ENCODE measurements around the gene SKI. TPM values are rescaled to one million over a fixed set of nuclear protein-coding genes. Genes with fewer than 3 reads are reported as not detected.
A peak's percentile ranks its signal among the peaks of the same experiment; 100 is the strongest.

SKI gene
- total RNA-seq, 1 donor from 2014 or later = 53.8 TPM

DNA sequence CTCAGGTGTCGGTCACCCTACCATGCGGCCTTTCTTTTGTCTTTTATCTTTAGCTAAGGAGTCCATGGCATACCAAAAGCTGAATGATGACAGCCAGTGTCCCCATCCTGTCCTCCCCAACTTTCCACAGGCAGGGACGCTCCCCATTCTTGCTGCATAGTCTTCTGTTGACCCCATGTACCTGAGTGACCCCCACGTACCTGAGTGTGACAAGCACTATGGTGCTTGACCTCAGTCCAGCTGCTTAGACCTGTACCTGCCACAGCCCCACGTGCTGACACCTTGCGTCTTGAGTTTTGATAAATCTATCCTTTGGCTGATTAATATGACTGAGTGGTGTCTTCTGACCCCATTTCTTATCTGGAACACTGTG, 26.9 kb downstream of the SKI start:
- peak in 1 of 2 donors; percentile 25 for TF ChIP-seq POLR2AphosphoS5 (IDR thresholded peaks at IDR 0.05; ENCODE audit: insufficient read depth in 1 of 2, low read depth in 1 of 2)
- TF ChIP-seq, protein P1, sequence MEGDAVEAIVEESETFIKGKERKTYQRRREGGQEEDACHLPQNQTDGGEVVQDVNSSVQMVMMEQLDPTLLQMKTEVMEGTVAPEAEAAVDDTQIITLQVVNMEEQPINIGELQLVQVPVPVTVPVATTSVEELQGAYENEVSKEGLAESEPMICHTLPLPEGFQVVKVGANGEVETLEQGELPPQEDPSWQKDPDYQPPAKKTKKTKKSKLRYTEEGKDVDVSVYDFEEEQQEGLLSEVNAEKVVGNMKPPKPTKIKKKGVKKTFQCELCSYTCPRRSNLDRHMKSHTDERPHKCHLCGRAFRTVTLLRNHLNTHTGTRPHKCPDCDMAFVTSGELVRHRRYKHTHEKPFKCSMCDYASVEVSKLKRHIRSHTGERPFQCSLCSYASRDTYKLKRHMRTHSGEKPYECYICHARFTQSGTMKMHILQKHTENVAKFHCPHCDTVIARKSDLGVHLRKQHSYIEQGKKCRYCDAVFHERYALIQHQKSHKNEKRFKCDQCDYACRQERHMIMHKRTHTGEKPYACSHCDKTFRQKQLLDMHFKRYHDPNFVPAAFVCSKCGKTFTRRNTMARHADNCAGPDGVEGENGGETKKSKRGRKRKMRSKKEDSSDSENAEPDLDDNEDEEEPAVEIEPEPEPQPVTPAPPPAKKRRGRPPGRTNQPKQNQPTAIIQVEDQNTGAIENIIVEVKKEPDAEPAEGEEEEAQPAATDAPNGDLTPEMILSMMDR (IDR thresholded peaks at IDR 0.05) = no peak
- H3K4me3 ChIP-seq = no peak overlapping the region
- no peaks in the 10 kb centered on the region for H3K9me3 ChIP-seq
- peak overlapping the region; percentile 66 for H3K27ac ChIP-seq
- H3K27me3 ChIP-seq = no peaks in the 10 kb centered on the region
- no peaks in the 10 kb centered on the region for H3K36me3 ChIP-seq
- no peak for DNase-seq (ENCODE audit: extremely low spot score in 2 of 2)
- peaks cover 100% of the 10 kb centered on the region for H3K4me1 ChIP-seq
- intact Hi-C loops (cut with DNase I) = no loop called here

DNA sequence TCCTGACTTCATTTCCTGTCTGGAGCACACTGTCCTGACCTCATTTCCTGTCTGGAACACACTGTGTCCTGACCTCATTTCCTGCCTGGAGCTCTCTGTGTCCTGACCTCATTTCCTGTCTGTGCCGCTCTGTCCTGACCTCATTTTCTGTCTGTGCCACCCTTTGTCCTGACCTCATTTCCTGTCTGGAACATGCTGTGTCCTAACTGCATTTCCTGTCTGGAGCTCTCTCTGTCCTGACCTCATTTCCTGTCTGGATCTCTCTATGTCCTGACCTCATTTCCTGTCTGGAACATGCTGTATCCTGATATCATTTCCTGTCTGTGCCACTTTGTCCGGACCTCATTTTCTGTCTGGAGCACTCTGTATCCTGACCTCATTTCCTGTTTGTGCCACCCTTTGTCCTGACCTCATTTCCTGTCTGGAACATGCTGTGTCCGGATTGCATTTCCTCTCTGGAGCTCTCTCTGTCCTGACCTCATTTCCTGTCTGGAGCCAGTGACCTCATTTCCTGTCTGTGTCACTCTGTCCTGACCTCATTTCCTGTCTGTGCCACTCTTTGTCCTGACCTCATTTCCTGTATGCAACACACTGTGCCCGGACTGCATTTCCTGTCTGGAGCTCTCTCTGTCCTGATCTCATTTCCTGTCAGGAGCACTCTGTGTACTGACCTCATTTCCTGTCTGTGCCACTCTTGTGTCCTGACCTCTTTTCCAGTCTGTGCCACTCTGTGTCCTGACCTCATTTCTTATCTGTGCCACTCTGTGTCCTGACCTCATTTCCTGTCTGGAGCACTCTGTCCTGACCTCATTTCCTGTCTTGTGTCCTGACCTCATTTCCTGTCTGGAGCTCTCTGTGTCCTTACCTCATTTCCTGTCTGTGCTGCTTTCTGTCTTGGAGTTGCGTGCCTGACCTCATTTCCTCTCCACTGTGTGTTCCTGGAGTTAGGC, 27.6 kb downstream of the SKI start:
- Histone ChIP-seq H3K4me1 (peaks cover 100% of the 10 kb centered on the region), H3K27me3 (no peaks in the 10 kb centered on the region), H3K9me3 (no peaks in the 10 kb centered on the region), H3K27ac (peak overlapping the region; percentile 66), H3K4me3 (no peak overlapping the region), H3K36me3 (no peaks in the 10 kb centered on the region)
- intact Hi-C loops (cut with DNase I) = no loop called here
- no peak for DNase-seq (ENCODE audit: extremely low spot score in 2 of 2)
- TF ChIP-seq POLR2A (IDR thresholded peaks at IDR 0.05) (no peak), POLR2AphosphoS5 (IDR thresholded peaks at IDR 0.05; ENCODE audit: insufficient read depth in 1 of 2, low read depth in 1 of 2) (no peak)
- TF ChIP-seq, protein P1 (IDR thresholded peaks at IDR 0.05) = no peak

DNA sequence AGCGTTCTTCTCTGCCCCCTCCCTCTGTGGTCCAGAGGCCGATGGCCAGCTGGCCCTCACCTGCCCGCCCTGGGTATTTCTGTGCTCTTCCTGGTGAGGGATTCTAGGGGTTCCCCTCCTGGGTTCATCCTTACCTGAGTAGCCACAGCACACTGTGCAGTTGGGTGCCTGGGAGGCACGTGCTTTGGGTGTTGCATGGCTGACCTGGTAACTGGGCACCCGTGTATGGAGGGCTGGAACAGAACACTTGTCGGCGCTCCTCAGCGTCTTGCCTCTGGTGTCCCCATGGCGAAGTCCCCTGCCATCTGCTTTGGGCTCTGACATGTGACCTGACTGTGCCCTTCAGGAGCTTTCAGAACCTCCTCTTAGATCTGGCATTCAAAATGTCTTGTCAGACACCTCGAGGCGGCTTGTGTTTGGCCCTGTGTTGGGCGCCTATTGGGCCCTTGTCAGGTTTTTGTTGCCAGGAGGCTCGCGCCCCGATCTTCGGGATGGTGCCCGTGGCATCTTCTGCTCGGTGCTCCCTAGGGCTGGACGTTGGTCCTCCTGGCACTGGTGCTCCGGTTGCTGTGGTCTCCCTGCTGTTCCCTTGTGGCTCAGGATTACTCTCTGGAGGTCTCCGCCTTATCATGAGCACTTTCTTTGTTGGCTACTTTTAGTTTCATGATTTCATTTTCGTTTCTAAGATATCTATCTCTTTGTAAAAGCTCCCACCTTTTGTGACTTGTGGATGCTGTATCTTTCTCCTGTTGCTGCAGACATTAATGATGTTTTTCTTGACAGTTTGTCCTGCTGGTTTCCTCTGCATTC, 28.5 kb downstream of the SKI start:
- no peaks in the 10 kb centered on the region for H3K27me3 ChIP-seq
- H3K4me1 ChIP-seq = peaks cover 100% of the 10 kb centered on the region
- no peaks in the 10 kb centered on the region for H3K9me3 ChIP-seq
- TF ChIP-seq POLR2AphosphoS5 (IDR thresholded peaks at IDR 0.05; ENCODE audit: insufficient read depth in 1 of 2, low read depth in 1 of 2) = peak in 1 of 2 donors; percentile 23
- TF ChIP-seq, protein P1 (IDR thresholded peaks at IDR 0.05) = no peak
- H3K4me3 ChIP-seq = no peak overlapping the region
- H3K36me3 ChIP-seq = no peaks in the 10 kb centered on the region
- no peak for DNase-seq (ENCODE audit: extremely low spot score in 2 of 2)
- peak overlapping the region; percentile 66 for H3K27ac ChIP-seq
- intact Hi-C loops (cut with DNase I) = no loop called here

- H3K27me3 ChIP-seq = no peaks in the 10 kb centered on the region
- no peak overlapping the region for H3K27ac ChIP-seq
- H3K36me3 ChIP-seq = no peaks in the 10 kb centered on the region
- H3K9me3 ChIP-seq = no peaks in the 10 kb centered on the region
- intact Hi-C loops (cut with DNase I) = no loop called here
- TF ChIP-seq POLR2AphosphoS5 (IDR thresholded peaks at IDR 0.05; ENCODE audit: insufficient read depth in 1 of 2, low read depth in 1 of 2) (no peak), POLR2A (IDR thresholded peaks at IDR 0.05) (no peak)
- TF ChIP-seq, protein P1 (IDR thresholded peaks at IDR 0.05) = no peak
- no peak for DNase-seq (ENCODE audit: extremely low spot score in 2 of 2)
- H3K4me1 ChIP-seq = peaks cover 95% of the 10 kb centered on the region
- no peak overlapping the region for H3K4me3 ChIP-seq
Measured at GRCh38 chr1:2257245-2257627, 29.1 kb downstream of the SKI start.
